ENCODE data around the gene ACTR10.

The ACTR10 gene

DNA sequence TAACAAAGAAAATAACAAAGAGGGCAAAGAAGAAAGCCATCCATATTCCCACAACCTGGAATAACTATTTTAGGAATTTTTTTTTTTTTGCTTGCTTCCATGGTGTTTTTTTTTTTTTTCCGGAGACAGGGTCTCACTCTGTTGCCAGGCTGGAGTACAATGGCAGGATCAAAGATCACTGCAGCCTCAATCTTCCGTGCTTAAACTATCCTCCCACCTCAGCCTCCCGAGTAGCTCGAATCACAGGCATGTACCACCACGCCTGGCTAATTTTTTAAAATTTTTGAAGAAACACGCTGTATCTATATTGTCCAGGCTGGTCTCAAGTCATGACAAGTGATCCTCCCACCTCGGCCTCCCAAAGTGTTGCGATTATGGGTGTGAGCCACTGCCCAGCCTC, 78.2 kb downstream of the ACTR10 start:
- TF ChIP-seq SPI1 (IDR thresholded peaks at IDR 0.05; ENCODE audit: borderline replicate concordance, low read depth) (no peak), CTCF (IDR thresholded peaks at IDR 0.05; ENCODE audit: insufficient read depth, low read length) (no peak), GABPA (IDR thresholded peaks at IDR 0.05; ENCODE audit: low read depth) (no peak), POLR2AphosphoS5 (IDR thresholded peaks at IDR 0.05; ENCODE audit: low read depth) (no peak)
- TF ChIP-seq, protein P1, sequence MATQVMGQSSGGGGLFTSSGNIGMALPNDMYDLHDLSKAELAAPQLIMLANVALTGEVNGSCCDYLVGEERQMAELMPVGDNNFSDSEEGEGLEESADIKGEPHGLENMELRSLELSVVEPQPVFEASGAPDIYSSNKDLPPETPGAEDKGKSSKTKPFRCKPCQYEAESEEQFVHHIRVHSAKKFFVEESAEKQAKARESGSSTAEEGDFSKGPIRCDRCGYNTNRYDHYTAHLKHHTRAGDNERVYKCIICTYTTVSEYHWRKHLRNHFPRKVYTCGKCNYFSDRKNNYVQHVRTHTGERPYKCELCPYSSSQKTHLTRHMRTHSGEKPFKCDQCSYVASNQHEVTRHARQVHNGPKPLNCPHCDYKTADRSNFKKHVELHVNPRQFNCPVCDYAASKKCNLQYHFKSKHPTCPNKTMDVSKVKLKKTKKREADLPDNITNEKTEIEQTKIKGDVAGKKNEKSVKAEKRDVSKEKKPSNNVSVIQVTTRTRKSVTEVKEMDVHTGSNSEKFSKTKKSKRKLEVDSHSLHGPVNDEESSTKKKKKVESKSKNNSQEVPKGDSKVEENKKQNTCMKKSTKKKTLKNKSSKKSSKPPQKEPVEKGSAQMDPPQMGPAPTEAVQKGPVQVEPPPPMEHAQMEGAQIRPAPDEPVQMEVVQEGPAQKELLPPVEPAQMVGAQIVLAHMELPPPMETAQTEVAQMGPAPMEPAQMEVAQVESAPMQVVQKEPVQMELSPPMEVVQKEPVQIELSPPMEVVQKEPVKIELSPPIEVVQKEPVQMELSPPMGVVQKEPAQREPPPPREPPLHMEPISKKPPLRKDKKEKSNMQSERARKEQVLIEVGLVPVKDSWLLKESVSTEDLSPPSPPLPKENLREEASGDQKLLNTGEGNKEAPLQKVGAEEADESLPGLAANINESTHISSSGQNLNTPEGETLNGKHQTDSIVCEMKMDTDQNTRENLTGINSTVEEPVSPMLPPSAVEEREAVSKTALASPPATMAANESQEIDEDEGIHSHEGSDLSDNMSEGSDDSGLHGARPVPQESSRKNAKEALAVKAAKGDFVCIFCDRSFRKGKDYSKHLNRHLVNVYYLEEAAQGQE (IDR thresholded peaks at IDR 0.05; ENCODE audit: insufficient replicate concordance, low read depth), result no peak
- Histone ChIP-seq H3K27ac (replicated peaks) (no peak overlapping the region), H3K27me3 (ENCODE audit: insufficient read depth, poor library complexity, severe bottlenecking) (no peaks in the 10 kb centered on the region), H3K4me3 (replicated peaks; ENCODE audit: insufficient read depth, low read length) (no peak overlapping the region)
- no peak for DNase-seq (ENCODE audit: low read depth in 1 of 2, low spot score in 1 of 2)

- Histone ChIP-seq H3K27me3 (ENCODE audit: insufficient read depth, poor library complexity, severe bottlenecking) (no peaks in the 10 kb centered on the region), H3K27ac (replicated peaks) (peak overlapping the region; percentile 54), H3K4me3 (replicated peaks; ENCODE audit: insufficient read depth, low read length) (no peak overlapping the region)
- TF ChIP-seq POLR2AphosphoS5 (IDR thresholded peaks at IDR 0.05; ENCODE audit: low read depth), result no peak
- peak; percentile 39; the same call in 1 of the 2 replicates for TF ChIP-seq SPI1 (IDR thresholded peaks at IDR 0.05; ENCODE audit: borderline replicate concordance, low read depth)
- peak in 1 of 2 experiments; percentile 66 for DNase-seq (ENCODE audit: low read depth in 1 of 2, low spot score in 1 of 2)
Measured at GRCh38 chr14:58280954-58281787, 81.2 kb downstream of the ACTR10 start.

DNA sequence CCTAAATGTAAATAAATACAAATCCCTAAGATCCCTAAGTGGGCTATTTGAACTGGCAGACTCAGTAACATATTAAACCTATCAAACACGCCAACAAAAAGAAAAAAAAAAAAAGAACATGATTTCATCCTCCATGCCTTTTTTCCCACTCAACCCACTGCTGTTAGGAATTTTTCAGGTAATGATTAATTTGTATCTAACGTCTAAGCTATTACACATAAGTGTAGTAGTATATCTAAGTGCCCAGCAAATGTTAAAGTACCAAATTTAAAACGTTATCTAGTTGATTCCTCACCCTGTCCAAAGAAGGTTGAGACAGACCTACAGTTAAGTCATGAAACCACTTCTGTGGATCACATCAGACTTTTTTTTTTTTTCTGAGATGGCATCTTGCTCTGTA, 82.0 kb downstream of the ACTR10 start:
- no peak overlapping the region for H3K4me3 ChIP-seq (replicated peaks; ENCODE audit: insufficient read depth, low read length)
- H3K27me3 ChIP-seq (ENCODE audit: insufficient read depth, poor library complexity, severe bottlenecking), result no peaks in the 10 kb centered on the region
- no peak for DNase-seq (ENCODE audit: low read depth in 1 of 2, low spot score in 1 of 2)
- TF ChIP-seq CTCF (IDR thresholded peaks at IDR 0.05; ENCODE audit: insufficient read depth, low read length) (no peak), SPI1 (IDR thresholded peaks at IDR 0.05; ENCODE audit: borderline replicate concordance, low read depth) (no peak), POLR2AphosphoS5 (IDR thresholded peaks at IDR 0.05; ENCODE audit: low read depth) (no peak), GABPA (IDR thresholded peaks at IDR 0.05; ENCODE audit: low read depth) (no peak)
- TF ChIP-seq, protein P1 (IDR thresholded peaks at IDR 0.05; ENCODE audit: insufficient replicate concordance, low read depth), result no peak
- H3K27ac ChIP-seq (replicated peaks), result peak overlapping the region; percentile 54

DNA sequence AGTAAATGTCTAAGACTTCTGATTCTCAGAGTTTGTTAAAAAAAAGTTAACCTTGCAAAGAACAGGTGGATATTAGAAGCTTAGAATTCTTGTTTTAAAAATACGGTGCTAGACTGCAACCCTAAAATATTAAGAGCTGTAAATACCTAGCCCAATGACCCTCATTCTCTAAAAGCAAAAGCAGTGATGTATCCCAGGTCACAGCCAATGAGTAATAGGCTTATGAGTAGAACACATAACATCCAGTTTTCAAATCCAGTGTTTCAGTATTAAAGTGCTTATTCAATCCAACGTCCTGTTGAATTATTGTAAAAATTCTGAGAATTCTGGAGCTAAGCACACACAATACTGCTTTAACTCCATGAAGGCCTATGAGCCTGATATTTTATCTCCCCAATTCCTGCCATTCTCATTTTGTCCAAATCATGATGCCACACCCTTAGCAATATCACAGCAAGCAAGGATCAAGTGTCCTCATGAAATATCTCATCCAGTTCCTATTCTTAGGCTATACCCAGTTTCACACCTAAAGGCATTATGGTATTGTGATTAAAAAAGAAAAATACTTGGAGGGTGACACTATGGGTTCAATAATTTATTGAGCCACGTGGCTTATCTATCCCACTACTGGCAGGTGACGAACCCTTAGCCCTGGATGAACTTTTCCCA, 83.1 kb downstream of the ACTR10 start:
- peak overlapping the region; percentile 26 for H3K27ac ChIP-seq (replicated peaks)
- no peak for DNase-seq (ENCODE audit: low read depth in 1 of 2, low spot score in 1 of 2)
- TF ChIP-seq CTCF (IDR thresholded peaks at IDR 0.05; ENCODE audit: insufficient read depth, low read length) (no peak), POLR2AphosphoS5 (IDR thresholded peaks at IDR 0.05; ENCODE audit: low read depth) (no peak), SPI1 (IDR thresholded peaks at IDR 0.05; ENCODE audit: borderline replicate concordance, low read depth) (no peak), GABPA (IDR thresholded peaks at IDR 0.05; ENCODE audit: low read depth) (no peak)
- TF ChIP-seq, protein P1 (IDR thresholded peaks at IDR 0.05; ENCODE audit: insufficient replicate concordance, low read depth), result no peak
- no peak overlapping the region for H3K4me3 ChIP-seq (replicated peaks; ENCODE audit: insufficient read depth, low read length)
- H3K27me3 ChIP-seq (ENCODE audit: insufficient read depth, poor library complexity, severe bottlenecking), result no peaks in the 10 kb centered on the region
